Fibroblast of lung (primary cell): Measurements from ENCODE around the gene SCIN.
"Not testable (repeated sequence)": the region's sequence is repeated elsewhere in the genome, so short reads cannot be mapped to it uniquely, and the experiment has no call there.

Experiments
- CTCF ChIP-seq, 2 donors: IDR thresholded peaks in 1 of 2; conservative IDR thresholded peaks in 1 of 2; 1 replicate in 1 of 2; 2 replicates in 1 of 2; pipeline ENCODE4 v1.5.1; 2011 to 2012; ENCODE audit warnings: low read length in 2 of 2, control low read depth in 1 of 2, inconsistent platforms in 1 of 2, low read depth in 1 of 2, mild to moderate bottlenecking in 1 of 2
- EZH2 ChIP-seq: IDR thresholded peaks from 2 replicates; pipeline ENCODE4 v1.5.1; 2012; ENCODE audit warnings: low read length, control low read depth, mild to moderate bottlenecking; ENCODE audit errors: missing control alignments

GRCh38 chr7:12645212-12645611 lies 74.7 kb downstream of the SCIN start:
- TF ChIP-seq EZH2; CTCF (conservative IDR thresholded peaks at IDR 0.05 in 1 of 2, IDR thresholded peaks at IDR 0.05 in 1 of 2; ENCODE audit: low read depth in 1 of 2, low read length in 2 of 2): not testable (repeated sequence)
